ENCODE data around the gene PTPRG. TPM values are rescaled to one million over a fixed set of nuclear protein-coding genes. Genes with fewer than 3 reads are reported as not detected.

PTPRG gene
- total and polyA plus RNA-seq, 10 of the 15 experiments (the other 5 are each of a cell fraction or from before 2014, with no cell fraction given), result 0.29 to 20.7 (median 1.4) TPM

GRCh38 chr3:61606196-61606595 is 44.8 kb downstream of the PTPRG start:
- CTCF ChIA-PET, result interaction anchor here (0.7 to 1.1 kb wide), 3 partner anchors 8 to 140 kb away, joined by 3 read pairs; no protein-coding TSS in a partner anchor
- Histone ChIP-seq H3K4me1 (ENCODE audit: control insufficient read depth, insufficient read depth, low read length) (no peaks in the 10 kb centered on the region), H3K4me3 (no peak overlapping the region), H3K27ac (ENCODE audit: control insufficient read depth, insufficient read depth) (no peak overlapping the region), H4K20me1 (ENCODE audit: control insufficient read depth, insufficient read depth) (no peaks in the 10 kb centered on the region), H2AFZ (ENCODE audit: control insufficient read depth, low read depth, low read length) (no peak overlapping the region), H3K9me3 (replicated peaks; ENCODE audit: control insufficient read depth, insufficient read depth, low read length) (no peaks in the 10 kb centered on the region), H3K27me3 (replicated peaks in 1 of 2; ENCODE audit: control insufficient read depth in 2 of 2, insufficient read depth in 2 of 2, low read length in 1 of 2) (no peaks in the 10 kb centered on the region), H3K4me2 (ENCODE audit: control insufficient read depth, insufficient read depth) (no peak overlapping the region), H3K36me3 (ENCODE audit: control insufficient read depth in 2 of 2, insufficient read depth in 2 of 2, low read length in 1 of 2) (no peaks in the 10 kb centered on the region), H3K9ac (ENCODE audit: control insufficient read depth, insufficient read depth, low read length) (no peak overlapping the region), H3K79me2 (ENCODE audit: control insufficient read depth, insufficient read depth, low read length) (no peaks in the 10 kb centered on the region)
- SMC1A ChIA-PET (ENCODE audit: uncharacterized antibody, unreplicated experiment), result interaction anchor here (0.9 to 1.8 kb wide), 4 partner anchors 8 to 63 kb away, joined by 4 to 5 read pairs (median 4); no protein-coding TSS in a partner anchor
- no TSS peak for BruUV-seq (replicated peaks)
- RAD21 ChIA-PET (ENCODE audit: unreplicated experiment), result interaction anchor here (1.7 to 1.8 kb wide), 2 partner anchors 30 to 41 kb away, joined by 3 to 4 read pairs; no protein-coding TSS in a partner anchor
- in situ Hi-C loops (cut with MboI), result no loop called here
- WGBS (ENCODE audit: insufficient coverage, insufficient replicate concordance, low lambda C conversion rate, missing lambda C conversion rate), result 47% methylated on average over 6 of the region's 6 CpGs
- FAIRE-seq (no peak), DNase-seq (ENCODE audit: low read depth, low spot score) (no peak), ATAC-seq (no peak)
- POLR2A ChIA-PET, result interaction anchor here (0.6 kb wide), 1 partner anchor 20 kb away, joined by 3 read pairs; no protein-coding TSS in a partner anchor
- intact Hi-C loops (cut with micrococcal nuclease; ENCODE audit: unreplicated experiment), result no loop called here
- TF ChIP-seq USF2 (IDR thresholded peaks at IDR 0.05; ENCODE audit: borderline replicate concordance, low read depth, low read length), result no peak
- TF ChIP-seq SPI1 (IDR thresholded peaks at IDR 0.05; ENCODE audit: borderline replicate concordance, insufficient read depth, low read depth, low read length), result no peak
- no peak for TF ChIP-seq NFXL1 (IDR thresholded peaks at IDR 0.05; ENCODE audit: borderline replicate concordance)
- TF ChIP-seq MYC (IDR thresholded peaks at IDR 0.05; ENCODE audit: insufficient read depth, insufficient read length, insufficient replicate concordance, low read length, severe bottlenecking), result no peak
- no peak for TF ChIP-seq CUX1 (IDR thresholded peaks at IDR 0.05; ENCODE audit: insufficient replicate concordance, low read depth, low read length)
- TF ChIP-seq TCF7 (IDR thresholded peaks at IDR 0.05; ENCODE audit: borderline replicate concordance), result no peak
- TF ChIP-seq POU2F2 (IDR thresholded peaks at IDR 0.05; ENCODE audit: borderline replicate concordance, low read depth, low read length), result no peak
- no peak for TF ChIP-seq SMARCA5 (IDR thresholded peaks at IDR 0.05)
- no peak for TF ChIP-seq IRF4 (IDR thresholded peaks at IDR 0.05; ENCODE audit: low read depth, low read length)
- no peak for TF ChIP-seq E2F8 (IDR thresholded peaks at IDR 0.05; ENCODE audit: low read depth, partially characterized antibody)
